Lower leg skin (tissue), 3 donors: Measurements from ENCODE around the gene PTPRN2.

Experiments
- CTCF ChIP-seq, 3 donors: fragments of 450-650 bp; IDR thresholded peaks; one replicate each; pipeline ENCODE4 v1.5.1; 2016; ENCODE audit warnings: antibody characterized with exemption in 3 of 3, mild to moderate bottlenecking in 3 of 3, moderate library complexity in 2 of 3
- POLR2A ChIP-seq, 2 donors: fragments of 450-650 bp; IDR thresholded peaks; one replicate each; pipeline ENCODE4 v1.6.1; 2016 to 2017; ENCODE audit warnings: antibody characterized with exemption in 2 of 2, mild to moderate bottlenecking in 1 of 2, moderate library complexity in 1 of 2

- no peak for TF ChIP-seq CTCF (IDR thresholded peaks at IDR 0.05)
- TF ChIP-seq POLR2A (IDR thresholded peaks at IDR 0.05): no peak
Measured at GRCh38 chr7:158587162-158588084, at the start of gene PTPRN2.
